ENCODE data around the gene PARVG. TPM values are rescaled to one million over a fixed set of nuclear protein-coding genes. Genes with fewer than 3 reads are reported as not detected.

PARVG gene
- polyA plus RNA-seq, 1 experiment = 0.01 TPM

- POLR2A ChIA-PET = no interaction called here
- no peaks in the 10 kb centered on the region for H3K9me3 ChIP-seq (ENCODE audit: control insufficient read depth, insufficient read depth, low read length)
- DNase-seq (ENCODE audit: low read depth, low spot score) = no peak
- CTCF ChIA-PET = no interaction called here
- no peak overlapping the region for H3K4me3 ChIP-seq (ENCODE audit: low read depth, low read length)
- no peak overlapping the region for H3K27ac ChIP-seq (ENCODE audit: low read depth, low read length)
- TF ChIP-seq CTCF (IDR thresholded peaks at IDR 0.05; ENCODE audit: low read depth, low read length) = no peak
- H3K27me3 ChIP-seq (ENCODE audit: control insufficient read depth, insufficient read depth, low read length) = peaks cover 9% of the 10 kb centered on the region
These were observed 75.4 kb downstream of the PARVG start for GRCh38 chr22:44256085-44256484.

GRCh38 chr22:44256556-44257485 is 76.1 kb downstream of the PARVG start:
- no peak overlapping the region for H3K27ac ChIP-seq (ENCODE audit: low read depth, low read length)
- POLR2A ChIA-PET = no interaction called here

More at GRCh38 chr22:44256556-44257485, 76.1 kb downstream of the PARVG start:
- DNase-seq (ENCODE audit: low read depth, low spot score) = no peak
- TF ChIP-seq CTCF (IDR thresholded peaks at IDR 0.05; ENCODE audit: low read depth, low read length) = no peak
- Histone ChIP-seq H3K4me3 (ENCODE audit: low read depth, low read length) (no peak overlapping the region), H3K27me3 (ENCODE audit: control insufficient read depth, insufficient read depth, low read length) (peaks cover 9% of the 10 kb centered on the region), H3K9me3 (ENCODE audit: control insufficient read depth, insufficient read depth, low read length) (no peaks in the 10 kb centered on the region)
- CTCF ChIA-PET = no interaction called here

Other genes starting within 250 kb of the PARVG start
- 51.8 and 61.7 TPM in 2 replicates for gene SAMM50, start 225.5 kb upstream of the PARVG start, polyA plus RNA-seq (2011; rRNA removed)
- gene PARVB, start 156.6 kb upstream of the PARVG start, polyA plus RNA-seq (2011; rRNA removed) = 49.5 and 56.1 TPM in 2 replicates
- gene SHISAL1, start 132.0 kb downstream of the PARVG start, polyA plus RNA-seq (2011; rRNA removed) = 2.3 and 2.4 TPM in 2 replicates